HG03460 (cell line): ENCODE measurements around the gene ALPK1.
"Not testable (repeated sequence)": the region's sequence is repeated elsewhere in the genome, so short reads cannot be mapped to it uniquely, and the experiment has no call there.

ENCODE experiments used
- ATAC-seq: cut with Tn5 transposase; IDR thresholded peaks from one replicate; pipeline ENCODE4 v1.9.1; 2021; ENCODE audit not compliant: unreplicated experiment

Gene ALPK1

DNA sequence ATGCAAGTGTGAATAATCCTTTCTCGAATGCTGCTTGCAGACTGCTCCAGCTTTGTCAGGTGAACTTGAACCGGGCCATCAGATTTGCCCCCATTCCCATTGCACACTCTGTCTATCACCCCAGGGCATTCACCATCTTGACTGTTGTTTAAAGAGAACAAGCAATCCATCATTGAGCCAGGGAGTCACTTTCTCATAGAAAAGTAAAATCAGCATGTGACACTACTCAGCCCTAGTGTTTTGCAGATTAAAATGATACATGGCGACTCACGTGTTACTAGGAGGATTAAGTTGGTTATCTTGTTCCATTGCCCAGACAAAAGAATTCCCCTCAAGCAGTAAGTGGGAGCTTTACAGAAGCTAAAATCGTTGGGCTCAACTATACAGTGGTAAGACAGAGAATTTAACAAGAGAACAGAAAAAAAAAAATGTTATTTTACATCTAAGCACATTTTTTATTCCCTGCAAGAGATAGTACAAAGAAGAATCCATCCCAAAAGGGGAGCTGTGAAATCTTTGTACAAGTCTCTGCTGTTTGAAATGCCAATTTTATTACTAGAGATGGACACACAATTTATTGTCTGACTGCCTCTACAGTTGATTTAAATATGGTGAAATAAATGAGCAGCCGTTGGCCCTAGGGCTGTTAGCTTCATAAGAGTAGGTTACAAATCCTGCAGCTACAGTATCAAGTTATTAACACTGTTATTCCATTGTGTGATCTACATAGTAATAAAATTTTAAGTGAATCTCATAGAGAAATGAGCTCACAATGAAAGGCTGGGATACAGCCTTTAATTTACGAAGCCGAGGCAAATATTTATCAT lies 151.3 kb downstream of the ALPK1 start:
- no peak for ATAC-seq

- no peak for ATAC-seq
These were observed 152.5 kb downstream of the ALPK1 start for GRCh38 chr4:112449708-112450107.

- no peak for ATAC-seq
These were observed 153.9 kb downstream of the ALPK1 start for GRCh38 chr4:112451104-112451503.

DNA sequence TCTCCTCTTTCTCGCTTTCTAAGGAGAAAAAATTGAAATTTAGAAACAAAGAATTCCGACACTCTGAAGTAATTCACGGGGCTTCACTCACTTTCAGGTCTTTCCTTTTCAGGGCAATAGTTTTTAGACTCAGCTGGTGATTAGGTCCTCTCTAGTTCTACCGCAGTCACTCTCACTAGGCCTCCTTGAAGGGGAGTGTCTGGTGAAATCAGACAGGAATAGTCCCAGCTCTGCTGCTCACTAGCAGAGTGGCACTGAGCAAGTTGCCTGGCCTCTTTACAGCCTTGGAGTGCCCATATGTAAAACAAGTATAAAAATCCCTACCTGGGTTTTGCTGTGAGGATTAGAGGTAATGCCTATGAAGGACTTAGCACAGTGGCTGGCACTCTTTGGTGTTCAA lies 154.7 kb downstream of the ALPK1 start:
- ATAC-seq: no peak

GRCh38 chr4:112453321-112453720 lies 156.2 kb downstream of the ALPK1 start:
- no peak for ATAC-seq

GRCh38 chr4:112472318-112472717 lies 175.1 kb downstream of the ALPK1 start:
- ATAC-seq: no peak

- ATAC-seq: no peak
These were observed 176.8 kb downstream of the ALPK1 start for GRCh38 chr4:112473985-112474384.

- ATAC-seq: no peak
These were observed 188.8 kb downstream of the ALPK1 start for GRCh38 chr4:112485930-112486329.

DNA sequence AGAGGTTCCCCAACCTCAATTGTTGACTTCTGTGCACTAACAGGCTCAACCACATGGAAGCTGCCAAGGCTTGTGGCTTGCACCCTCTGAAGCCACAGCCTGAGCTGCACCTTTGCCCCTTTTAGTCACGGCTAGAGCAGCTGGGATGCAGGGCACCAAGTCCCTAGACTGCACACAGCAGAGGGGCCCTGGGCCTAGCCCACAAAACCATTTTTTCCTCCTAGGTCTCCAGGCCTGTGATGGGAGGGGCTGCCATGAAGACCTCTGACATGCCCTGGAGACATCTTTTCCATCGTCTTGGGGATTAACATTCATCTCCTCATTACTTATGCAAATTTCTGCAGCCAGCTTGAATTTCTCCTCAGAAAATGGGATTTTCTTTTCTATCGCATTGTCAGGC lies 193.6 kb downstream of the ALPK1 start:
- ATAC-seq: not testable (repeated sequence)
